ENCODE data around the gene PLAC9.
"Not testable (repeated sequence)": the region's sequence is repeated elsewhere in the genome, so short reads cannot be mapped to it uniquely, and the experiment has no call there.

The PLAC9 gene

DNA sequence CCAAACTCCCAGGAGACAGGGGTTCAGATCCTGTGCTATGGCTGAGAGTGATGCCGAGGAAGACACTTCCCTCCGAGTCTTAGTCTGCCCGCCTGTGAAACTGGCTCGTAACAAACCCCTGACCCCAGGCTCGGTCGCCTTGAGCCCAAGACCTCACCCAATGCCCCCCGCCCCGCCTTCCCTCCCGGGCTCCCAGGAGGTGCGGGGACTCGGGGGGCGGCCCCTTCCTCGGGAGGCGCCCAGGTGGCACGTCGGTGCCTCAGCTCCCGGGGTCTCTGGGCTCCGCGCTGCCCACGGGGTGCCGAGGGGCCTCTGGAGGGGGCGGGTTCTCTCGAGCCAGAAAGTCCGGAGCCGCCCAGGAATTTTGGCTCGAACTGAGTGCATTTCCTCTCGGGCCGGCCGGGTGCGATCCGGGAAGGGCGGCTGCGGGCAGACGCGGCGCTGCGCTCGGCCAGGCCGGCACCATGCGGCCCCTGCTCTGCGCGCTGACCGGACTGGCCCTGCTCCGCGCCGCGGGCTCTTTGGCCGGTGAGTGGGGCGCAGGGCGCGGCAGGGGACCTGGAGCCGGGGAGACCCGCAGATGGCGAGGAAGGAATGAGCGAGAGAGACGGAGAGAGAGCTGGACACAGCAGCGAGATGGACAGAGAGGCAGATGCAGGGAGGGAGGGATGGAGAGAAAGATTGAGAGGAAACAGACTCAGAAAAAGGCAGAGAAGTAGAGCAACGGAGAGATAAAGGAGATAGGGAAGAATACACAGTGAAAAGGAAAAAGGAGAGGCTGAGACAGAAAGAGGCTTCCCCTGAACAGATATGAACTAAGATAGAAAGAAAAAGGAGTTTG is at the start of gene PLAC9:
TSS of gene PLAC9 (plus strand) at position 432 of the 841 bp plus-strand sequence. CDS start at position 465, 33 bp downstream.
- DNase-seq (ENCODE audit: low read depth in 2 of 2), result no peak

- DNase-seq (ENCODE audit: low read depth in 2 of 2), result no peak
Measured at GRCh38 chr10:80090121-80090520, 42.4 kb upstream of the PLAC9 start.

- no peak for DNase-seq (ENCODE audit: low read depth in 2 of 2)
Measured at GRCh38 chr10:80094231-80094630, 38.3 kb upstream of the PLAC9 start.

DNA sequence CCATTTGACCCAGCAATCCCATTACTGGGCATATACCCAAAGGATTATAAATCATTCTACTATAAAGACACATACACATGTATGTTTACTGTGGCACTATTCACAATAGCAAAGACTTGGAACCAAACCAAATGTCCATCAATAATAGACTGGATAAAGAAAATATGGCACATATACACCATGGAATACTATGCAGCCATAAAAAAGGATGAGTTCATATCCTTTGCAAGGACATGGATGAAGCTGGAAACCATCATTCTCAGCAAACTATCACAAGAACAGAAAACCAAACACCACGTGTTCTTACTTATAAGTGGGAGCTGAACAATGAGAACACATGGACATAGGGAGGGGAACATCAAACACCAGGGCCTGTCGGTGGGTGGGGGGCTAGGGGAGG is 34.3 kb upstream of the PLAC9 start:
- not testable (repeated sequence) for DNase-seq (ENCODE audit: low read depth in 2 of 2)

DNA sequence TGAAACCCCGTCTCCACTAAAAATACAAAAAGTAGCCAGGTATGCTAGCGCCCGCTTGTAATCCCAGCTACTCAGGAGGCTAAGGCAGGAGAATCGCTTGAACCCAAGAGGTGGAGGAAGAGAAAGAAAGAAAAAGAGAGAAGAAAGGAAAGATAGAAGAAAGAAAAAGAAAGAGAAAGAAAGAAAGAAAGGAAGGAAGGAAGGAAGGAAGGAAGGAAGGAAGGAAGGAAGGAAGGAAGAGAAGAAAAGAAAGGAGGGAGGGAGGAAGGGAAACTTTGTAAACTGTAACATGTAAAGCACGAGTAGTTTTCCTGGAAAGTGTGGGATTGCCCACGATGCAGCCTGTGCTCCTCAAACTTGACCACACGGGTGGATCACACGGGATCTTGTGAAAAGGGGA is 33.2 kb upstream of the PLAC9 start:
- DNase-seq (ENCODE audit: low read depth in 2 of 2), result not testable (repeated sequence)

- no peak for DNase-seq (ENCODE audit: low read depth in 2 of 2)
Measured at GRCh38 chr10:80100116-80100515, 32.4 kb upstream of the PLAC9 start.

DNA sequence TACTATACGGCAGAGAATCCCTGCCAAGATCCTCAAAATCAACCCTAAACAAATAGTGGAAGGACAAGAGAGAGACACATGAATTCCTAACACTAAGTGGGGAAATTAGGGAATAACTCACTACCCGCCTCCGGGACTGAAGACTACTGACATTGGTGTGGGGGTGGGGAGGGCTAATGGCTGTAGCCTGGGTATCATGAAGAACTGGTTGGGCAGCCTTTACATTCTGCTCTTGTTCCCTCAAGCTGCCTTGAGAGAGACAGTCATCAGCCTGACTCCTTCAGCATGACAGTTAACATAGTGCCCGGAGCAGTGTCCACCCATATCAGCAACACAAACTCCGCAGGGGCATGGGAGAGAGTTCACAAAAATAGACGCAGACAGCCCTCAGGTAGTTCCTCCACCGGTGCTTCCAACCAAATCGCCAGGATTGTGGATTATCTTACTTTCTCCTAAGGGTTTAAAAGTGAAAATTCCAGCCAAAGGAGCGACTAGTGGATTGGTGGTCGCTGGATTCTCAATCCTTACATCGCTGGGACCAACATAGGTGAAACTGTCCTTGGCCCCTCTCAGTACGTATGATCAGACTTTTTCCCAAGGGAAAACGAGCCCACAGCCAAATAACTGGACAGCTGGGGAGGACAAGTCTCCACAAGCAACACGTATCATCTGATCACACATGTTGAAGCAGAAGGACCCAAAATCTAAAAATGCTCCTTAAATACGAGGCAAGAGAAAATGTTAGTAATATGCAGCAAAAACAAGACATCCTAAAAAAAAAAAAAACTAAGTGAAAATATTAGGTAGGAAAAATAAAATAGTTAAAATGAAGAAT is 31.5 kb upstream of the PLAC9 start:
- no peak for DNase-seq (ENCODE audit: low read depth in 2 of 2)

- no peak for DNase-seq (ENCODE audit: low read depth in 2 of 2)
Measured at GRCh38 chr10:80104066-80104926, 28.2 kb upstream of the PLAC9 start.

- no peak for DNase-seq (ENCODE audit: low read depth in 2 of 2)
Measured at GRCh38 chr10:80108576-80109239, 23.8 kb upstream of the PLAC9 start.

GRCh38 chr10:80110986-80111385 is 21.5 kb upstream of the PLAC9 start:
- DNase-seq (ENCODE audit: low read depth in 2 of 2), result no peak

- DNase-seq (ENCODE audit: low read depth in 2 of 2), result no peak
Measured at GRCh38 chr10:80118669-80119068, 13.9 kb upstream of the PLAC9 start.

DNA sequence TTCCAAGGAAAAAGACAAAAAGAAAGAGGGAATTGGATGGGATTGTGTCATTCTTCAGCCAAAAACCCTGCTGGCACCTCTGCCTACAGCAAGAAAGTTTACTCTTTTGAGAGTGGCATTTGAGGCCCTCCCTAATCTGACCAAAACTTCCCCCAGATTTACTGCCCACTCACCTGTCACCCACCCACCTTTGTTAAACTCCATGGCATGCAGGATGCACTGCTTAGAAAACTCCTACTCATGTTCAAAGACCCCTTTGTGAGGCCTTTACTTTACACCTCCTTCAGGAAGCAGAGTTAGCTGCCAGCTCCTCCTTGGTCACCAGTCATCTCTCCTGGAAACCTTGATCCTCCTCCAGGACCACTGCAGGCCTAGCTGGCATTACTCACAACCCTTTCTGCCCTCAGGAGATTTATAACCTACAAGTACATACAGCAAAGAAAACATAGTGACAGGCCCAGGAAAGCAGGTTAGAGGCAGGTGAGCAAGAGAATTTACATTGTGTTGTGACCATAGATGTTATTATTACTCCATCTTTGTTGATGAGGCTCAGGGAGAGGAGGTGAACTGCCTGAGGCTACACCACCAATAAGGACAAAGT is 10.3 kb upstream of the PLAC9 start:
- no peak for DNase-seq (ENCODE audit: low read depth in 2 of 2)

DNA sequence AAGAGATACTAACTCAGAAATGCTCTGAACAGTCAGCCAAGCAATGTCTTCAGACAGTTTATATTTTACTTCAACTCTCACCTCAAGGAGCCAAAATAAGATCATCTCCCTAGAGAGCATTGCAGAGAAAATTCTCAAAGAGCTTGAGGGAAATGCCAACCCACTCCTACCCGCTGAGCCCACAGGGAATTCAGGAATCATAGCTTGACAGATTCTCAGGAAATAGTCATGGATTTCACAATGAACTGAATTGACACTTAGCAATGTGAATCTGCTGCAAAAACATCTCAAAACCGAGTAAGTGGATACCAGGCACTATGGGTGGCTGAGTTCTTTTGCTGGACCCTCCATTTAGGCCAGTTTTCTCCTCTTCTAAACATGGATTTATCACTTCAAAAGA is 9.8 kb upstream of the PLAC9 start:
- DNase-seq (ENCODE audit: low read depth in 2 of 2), result no peak

DNA sequence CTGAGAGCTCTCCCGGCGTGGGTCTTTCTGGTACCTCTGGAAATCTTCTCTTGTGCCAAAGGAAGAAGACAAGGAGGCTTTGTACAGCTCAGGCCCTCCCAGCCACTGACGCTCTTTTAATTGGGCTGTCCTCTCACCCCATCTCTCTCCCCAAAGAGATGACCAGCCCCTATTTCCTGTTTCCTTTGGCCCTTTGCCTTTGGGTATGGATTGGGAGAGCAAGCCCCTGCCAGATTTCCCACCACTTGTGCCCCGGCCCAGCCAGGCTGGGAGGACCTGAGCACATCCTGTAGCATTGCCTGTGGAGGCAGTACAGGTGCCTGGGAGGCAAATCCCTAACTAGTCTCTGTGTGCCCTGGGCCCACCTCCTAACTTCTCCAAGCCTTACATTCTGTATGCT is 5.7 kb upstream of the PLAC9 start:
- no peak for DNase-seq (ENCODE audit: low read depth in 2 of 2)

DNA sequence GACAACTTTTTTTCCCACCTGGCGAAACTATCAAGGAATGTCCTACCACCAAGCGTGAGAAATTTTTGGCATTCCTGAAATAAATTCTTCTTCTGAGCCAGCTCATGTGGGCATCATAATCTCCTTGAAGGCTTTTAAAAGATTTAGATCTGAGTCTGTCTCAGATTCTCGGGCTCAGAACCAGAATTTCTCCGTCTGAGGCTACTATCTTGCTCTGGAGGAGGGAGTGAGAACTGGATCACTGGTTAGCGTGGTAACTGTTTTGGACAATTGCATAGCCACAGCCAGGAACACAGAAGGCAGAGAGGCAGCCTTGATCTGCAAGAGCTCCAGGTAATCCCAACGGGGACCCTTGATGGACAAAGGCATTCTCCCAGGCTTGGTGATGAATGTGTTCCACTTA is 1.0 kb upstream of the PLAC9 start:
- DNase-seq (ENCODE audit: low read depth in 2 of 2), result no peak

- DNase-seq (ENCODE audit: low read depth in 2 of 2), result no peak
Measured at GRCh38 chr10:80133206-80133605, 676 bp downstream of the PLAC9 start.

- not testable (repeated sequence) for DNase-seq (ENCODE audit: low read depth in 2 of 2)
Measured at GRCh38 chr10:80133687-80134086, 1.2 kb downstream of the PLAC9 start.

GRCh38 chr10:80136134-80136571 is 3.6 kb downstream of the PLAC9 start:
- DNase-seq (ENCODE audit: low read depth in 2 of 2), result no peak

- no peak for DNase-seq (ENCODE audit: low read depth in 2 of 2)
Measured at GRCh38 chr10:80137031-80137862, 4.7 kb downstream of the PLAC9 start.

DNA sequence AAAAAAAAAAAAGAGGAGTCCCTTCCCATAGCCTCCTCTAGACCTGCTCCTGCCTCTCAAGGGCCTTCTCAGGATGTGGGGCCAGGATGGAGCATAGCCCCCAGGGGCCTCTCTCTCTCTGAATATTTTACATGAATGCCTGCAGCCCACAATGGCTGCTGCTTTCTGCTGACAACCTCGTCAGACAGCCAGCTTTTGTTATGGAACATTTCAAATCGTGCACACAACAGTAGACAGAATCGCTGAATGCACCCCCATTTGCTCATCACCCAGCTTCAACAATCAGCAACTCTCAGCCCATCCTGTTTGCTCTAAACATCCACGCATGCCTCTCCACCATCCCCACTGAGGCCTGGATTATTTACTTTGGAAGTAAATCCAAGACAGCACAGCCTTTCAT is 5.4 kb downstream of the PLAC9 start:
- DNase-seq (ENCODE audit: low read depth in 2 of 2), result no peak

All from stimulated activated CD8-positive, alpha-beta memory T cell treated with anti-CD3 and anti-CD28 coated beads, Interleukin-2, amount 100 ng/mL, for 48 hours (primary cell).